OCI-LY3 (cell line): ENCODE measurements around the gene CEP19.

Experiments used
- H2AFZ ChIP-seq: fragments of 200-600, 300-600 bp; shearing (Covaris generic); 2 replicates; pipeline ENCODE4 v1.6.0; 2014; ENCODE audit warnings: antibody characterized with exemption, low read depth, low read length
- H3K27ac ChIP-seq: fragments of 200-600, 300-600 bp; sonication (generic); 2 replicates; pipeline ENCODE4 v1.5.1; 2014; ENCODE audit warnings: mild to moderate bottlenecking, low read length, moderate library complexity, mixed read lengths
- H3K27me3 ChIP-seq: fragments of 200-600, 300-600 bp; sonication (generic); 2 replicates; pipeline ENCODE4 v1.6.1; 2014; ENCODE audit warnings: low read depth, low read length, mixed read lengths
- H3K36me3 ChIP-seq: fragments of 200-600, 300-600 bp; sonication (generic); replicated peaks from 2 replicates; pipeline ENCODE3; 2014; ENCODE audit warnings: low read depth, low read length, mixed read lengths
- H3K4me1 ChIP-seq: fragments of 300-600, 200-600 bp; sonication (generic); 2 replicates; pipeline ENCODE4 v1.6.1; 2014; ENCODE audit warnings: low read length, mixed read lengths
- H3K4me2 ChIP-seq: fragments of 200-600, 300-600 bp; sonication (generic); 2 replicates; pipeline ENCODE4 v1.6.1; 2014; ENCODE audit warnings: low read length, mixed read lengths
- H3K4me3 ChIP-seq: fragments of 300-600, 200-600 bp; sonication (generic); 2 replicates; pipeline ENCODE4 v1.5.1; 2014; ENCODE audit warnings: antibody characterized with exemption, mild to moderate bottlenecking, low read length, moderate library complexity
- H3K79me2 ChIP-seq: fragments of 300-600, 200-600 bp; shearing (Covaris generic); 2 replicates; pipeline ENCODE4 v1.6.1; 2014; ENCODE audit warnings: mild to moderate bottlenecking, low read length, mixed read lengths
- H3K9ac ChIP-seq: fragments of 300-600, 200-600 bp; shearing (Covaris generic); 2 replicates; pipeline ENCODE4 v1.6.0; 2014; ENCODE audit warnings: mild to moderate bottlenecking, low read length, moderate library complexity
- H3K9me3 ChIP-seq: fragments of 200-600, 300-600 bp; shearing (Covaris generic); 2 replicates; pipeline ENCODE4 v1.6.1; 2014; ENCODE audit warnings: low read length, mixed read lengths; ENCODE audit not compliant: insufficient read depth
- H4K20me1 ChIP-seq: fragments of 200-600, 300-600 bp; sonication (generic); 2 replicates; pipeline ENCODE4 v1.6.1; 2016; ENCODE audit warnings: low read length, mixed read lengths; ENCODE audit not compliant: insufficient read depth
- CTCF ChIP-seq: fragments of 200-600, 300-600 bp; sonication (generic); IDR thresholded peaks from 2 replicates; pipeline ENCODE4 v1.5.1; 2014; ENCODE audit warnings: antibody characterized with exemption, low read length, low read depth
- EZH2phosphoT487 ChIP-seq: fragments of 200-600 bp; shearing (Covaris generic); IDR thresholded peaks from 2 replicates; pipeline ENCODE4 v1.6.1; 2018; ENCODE audit warnings: antibody characterized with exemption, mixed run types, low read depth

The CEP19 gene

GRCh38 chr3:196673632-196674031 lies 38.4 kb downstream of the CEP19 start:
- H4K20me1 ChIP-seq = no peaks in the 10 kb centered on the region
- H3K36me3 ChIP-seq = peaks cover 10% of the 10 kb centered on the region
- H2AFZ ChIP-seq = no peak overlapping the region
- no peak overlapping the region for H3K4me2 ChIP-seq
- no peaks in the 10 kb centered on the region for H3K4me1 ChIP-seq
- H3K9me3 ChIP-seq = no peaks in the 10 kb centered on the region
- H3K4me3 ChIP-seq = no peak overlapping the region
- TF ChIP-seq EZH2phosphoT487 (no peak), CTCF (no peak)
- no peak overlapping the region for H3K27ac ChIP-seq
- H3K9ac ChIP-seq = no peak overlapping the region
- H3K79me2 ChIP-seq = peaks cover 3% of the 10 kb centered on the region; the same call in 1 of the 2 replicates
- H3K27me3 ChIP-seq = no peaks in the 10 kb centered on the region

GRCh38 chr3:196670339-196670738 lies 41.7 kb downstream of the CEP19 start:
- H3K27me3 ChIP-seq = no peaks in the 10 kb centered on the region
- H2AFZ ChIP-seq = no peak overlapping the region
- no peak overlapping the region for H3K9ac ChIP-seq
- H3K27ac ChIP-seq = no peak overlapping the region
- H3K36me3 ChIP-seq = peaks cover 26% of the 10 kb centered on the region
- H3K79me2 ChIP-seq = peaks cover 3% of the 10 kb centered on the region; the same call in 1 of the 2 replicates
- no peak overlapping the region for H3K4me3 ChIP-seq
- no peak overlapping the region for H3K4me2 ChIP-seq
- H3K9me3 ChIP-seq = no peaks in the 10 kb centered on the region
- H4K20me1 ChIP-seq = no peaks in the 10 kb centered on the region
- H3K4me1 ChIP-seq = no peaks in the 10 kb centered on the region
- TF ChIP-seq CTCF = no peak
- TF ChIP-seq EZH2phosphoT487 = no peak

- no peak for TF ChIP-seq CTCF
- TF ChIP-seq EZH2phosphoT487 = no peak
- Histone ChIP-seq H3K4me1 (0 out of 2 replicates have a peak, but pooled peaks cover 3% of the 10 kb centered on the region), H3K4me3 (no peak overlapping the region), H3K27ac (no peak overlapping the region), H3K79me2 (no peaks in the 10 kb centered on the region; the same call in 1 of the 2 replicates), H3K9me3 (no peaks in the 10 kb centered on the region), H2AFZ (no peak overlapping the region), H3K9ac (no peak overlapping the region), H4K20me1 (peaks cover 7% of the 10 kb centered on the region; the same call in 1 of the 2 replicates), H3K27me3 (no peaks in the 10 kb centered on the region), H3K4me2 (no peak overlapping the region), H3K36me3 (peaks cover 42% of the 10 kb centered on the region)
Observed at GRCh38 chr3:196667056-196667825, 44.8 kb downstream of the CEP19 start.

- H3K4me3 ChIP-seq = no peak overlapping the region
- H3K9me3 ChIP-seq = no peaks in the 10 kb centered on the region
- H4K20me1 ChIP-seq = peaks cover 14% of the 10 kb centered on the region
- H3K36me3 ChIP-seq = peaks cover 50% of the 10 kb centered on the region
- no peaks in the 10 kb centered on the region for H3K27me3 ChIP-seq
- TF ChIP-seq CTCF = no peak
- TF ChIP-seq EZH2phosphoT487 = no peak
- H3K27ac ChIP-seq = no peak overlapping the region
- no peak overlapping the region for H2AFZ ChIP-seq
- no peak overlapping the region for H3K4me2 ChIP-seq
- H3K79me2 ChIP-seq = peaks cover 6% of the 10 kb centered on the region
- H3K4me1 ChIP-seq = 0 out of 2 replicates have a peak, but pooled peaks cover 3% of the 10 kb centered on the region
- no peak overlapping the region for H3K9ac ChIP-seq
Observed at GRCh38 chr3:196666001-196666867, 45.8 kb downstream of the CEP19 start.
